Mammary epithelial cell (primary cell): ENCODE measurements around the gene ABCC12.

Source experiments
- EZH2 ChIP-seq: IDR thresholded peaks from 2 replicates; pipeline ENCODE4 v1.6.1; 2012; ENCODE audit warnings: low read length, inconsistent platforms, borderline replicate concordance
- TF ChIP-seq, protein P1 (sequence below), 2 donors: IDR thresholded peaks in 1 of 2; conservative IDR thresholded peaks in 1 of 2; 2 replicates each; pipeline ENCODE4 v1.5.1; 2011 to 2012; ENCODE audit warnings: inconsistent platforms in 2 of 2, low read length in 2 of 2, mild to moderate bottlenecking in 2 of 2, control low read depth in 1 of 2, low read depth in 1 of 2; ENCODE audit not compliant: insufficient read depth in 1 of 2; ENCODE audit errors: extremely low read depth in 1 of 2

DNA sequence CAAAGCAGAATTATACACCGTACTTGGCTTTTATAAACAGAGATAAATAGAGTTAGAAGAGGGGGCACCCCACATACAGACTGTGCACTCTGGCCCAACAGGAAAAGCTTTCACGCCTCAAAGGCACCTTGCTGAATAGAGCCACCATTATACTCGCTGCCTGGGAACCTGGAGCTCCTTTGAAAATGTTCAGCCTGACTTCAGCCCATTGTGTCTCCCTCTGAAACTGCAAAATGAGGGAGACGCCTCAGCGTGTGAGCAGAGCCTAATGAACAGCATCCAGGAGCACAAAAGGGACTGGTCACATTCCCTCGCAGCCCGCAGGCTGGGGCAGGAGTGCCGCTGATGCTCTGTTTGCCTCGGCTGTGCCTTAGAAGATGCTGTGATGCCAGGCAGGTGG, 46.3 kb downstream of the ABCC12 start:
- TF ChIP-seq, protein P1, sequence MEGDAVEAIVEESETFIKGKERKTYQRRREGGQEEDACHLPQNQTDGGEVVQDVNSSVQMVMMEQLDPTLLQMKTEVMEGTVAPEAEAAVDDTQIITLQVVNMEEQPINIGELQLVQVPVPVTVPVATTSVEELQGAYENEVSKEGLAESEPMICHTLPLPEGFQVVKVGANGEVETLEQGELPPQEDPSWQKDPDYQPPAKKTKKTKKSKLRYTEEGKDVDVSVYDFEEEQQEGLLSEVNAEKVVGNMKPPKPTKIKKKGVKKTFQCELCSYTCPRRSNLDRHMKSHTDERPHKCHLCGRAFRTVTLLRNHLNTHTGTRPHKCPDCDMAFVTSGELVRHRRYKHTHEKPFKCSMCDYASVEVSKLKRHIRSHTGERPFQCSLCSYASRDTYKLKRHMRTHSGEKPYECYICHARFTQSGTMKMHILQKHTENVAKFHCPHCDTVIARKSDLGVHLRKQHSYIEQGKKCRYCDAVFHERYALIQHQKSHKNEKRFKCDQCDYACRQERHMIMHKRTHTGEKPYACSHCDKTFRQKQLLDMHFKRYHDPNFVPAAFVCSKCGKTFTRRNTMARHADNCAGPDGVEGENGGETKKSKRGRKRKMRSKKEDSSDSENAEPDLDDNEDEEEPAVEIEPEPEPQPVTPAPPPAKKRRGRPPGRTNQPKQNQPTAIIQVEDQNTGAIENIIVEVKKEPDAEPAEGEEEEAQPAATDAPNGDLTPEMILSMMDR (conservative IDR thresholded peaks at IDR 0.05 in 1 of 2, IDR thresholded peaks at IDR 0.05 in 1 of 2; ENCODE audit: extremely low read depth in 1 of 2, insufficient read depth in 1 of 2, low read depth in 1 of 2, low read length in 2 of 2) = no peak
- TF ChIP-seq EZH2 = no peak
